Measurements from ENCODE around the gene GARNL3. TPM values are rescaled to one million over a fixed set of nuclear protein-coding genes. Genes with fewer than 3 reads are reported as not detected.

GARNL3 gene
- total RNA-seq, 1 experiment from 2014 or later, result 11.8 TPM

GRCh38 chr9:127388037-127388855 is 123.7 kb downstream of the GARNL3 start:
- no peaks in the 10 kb centered on the region for H3K36me3 ChIP-seq (ENCODE audit: control insufficient read depth, insufficient read depth, low read length)
- BruUV-seq (replicated peaks), result TSS peak; percentile 23
- TF ChIP-seq, protein P1, sequence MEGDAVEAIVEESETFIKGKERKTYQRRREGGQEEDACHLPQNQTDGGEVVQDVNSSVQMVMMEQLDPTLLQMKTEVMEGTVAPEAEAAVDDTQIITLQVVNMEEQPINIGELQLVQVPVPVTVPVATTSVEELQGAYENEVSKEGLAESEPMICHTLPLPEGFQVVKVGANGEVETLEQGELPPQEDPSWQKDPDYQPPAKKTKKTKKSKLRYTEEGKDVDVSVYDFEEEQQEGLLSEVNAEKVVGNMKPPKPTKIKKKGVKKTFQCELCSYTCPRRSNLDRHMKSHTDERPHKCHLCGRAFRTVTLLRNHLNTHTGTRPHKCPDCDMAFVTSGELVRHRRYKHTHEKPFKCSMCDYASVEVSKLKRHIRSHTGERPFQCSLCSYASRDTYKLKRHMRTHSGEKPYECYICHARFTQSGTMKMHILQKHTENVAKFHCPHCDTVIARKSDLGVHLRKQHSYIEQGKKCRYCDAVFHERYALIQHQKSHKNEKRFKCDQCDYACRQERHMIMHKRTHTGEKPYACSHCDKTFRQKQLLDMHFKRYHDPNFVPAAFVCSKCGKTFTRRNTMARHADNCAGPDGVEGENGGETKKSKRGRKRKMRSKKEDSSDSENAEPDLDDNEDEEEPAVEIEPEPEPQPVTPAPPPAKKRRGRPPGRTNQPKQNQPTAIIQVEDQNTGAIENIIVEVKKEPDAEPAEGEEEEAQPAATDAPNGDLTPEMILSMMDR (IDR thresholded peaks at IDR 0.05; ENCODE audit: insufficient read depth in 1 of 2, low read depth in 1 of 2, low read length in 1 of 2, severe bottlenecking in 1 of 2, unreplicated experiment in 1 of 2), result no peak
- H3K4me3 ChIP-seq (ENCODE audit: low read depth, low read length), result no peak overlapping the region
- H3K27me3 ChIP-seq (replicated peaks; ENCODE audit: control insufficient read depth, insufficient read depth, low read length), result no peaks in the 10 kb centered on the region
- Mint-ChIP-seq H3K27me3 (ENCODE audit: insufficient read depth, unreplicated experiment) (no peaks in the 10 kb centered on the region), H3K9me3 (ENCODE audit: unreplicated experiment) (no peaks in the 10 kb centered on the region), H3K4me1 (ENCODE audit: low read depth, unreplicated experiment) (peaks cover 73% of the 10 kb centered on the region), H3K4me3 (ENCODE audit: unreplicated experiment) (peak overlapping the region; percentile 61), H3K36me3 (ENCODE audit: insufficient read depth, unreplicated experiment) (peaks cover 23% of the 10 kb centered on the region), H3K27ac (ENCODE audit: unreplicated experiment) (peak overlapping the region; percentile 97)
- DNase-seq, result peak; percentile 91 to 95
- CTCF ChIA-PET, result interaction anchor here (0.6 to 1.8 kb wide), 11 partner anchors 9 to 449 kb away, joined by 3 to 16 read pairs (median 4); partner anchors contain the start of genes SLC2A8 and ZNF79
- no peaks in the 10 kb centered on the region for H3K9me3 ChIP-seq
- intact Hi-C loops (cut with micrococcal nuclease; ENCODE audit: unreplicated experiment), result loop anchor here (1.0 to 2.0 kb wide), 3 partner anchors 8 to 37 kb away; partner anchors contain the start of gene ZNF79
- H3K4me1 ChIP-seq, result peaks cover 67% of the 10 kb centered on the region
- POLR2A ChIA-PET, result interaction anchor here (0.6 to 1.6 kb wide), 8 partner anchors 9 to 529 kb away, joined by 3 to 51 read pairs (median 4); partner anchors contain the start of genes SLC2A8, ST6GALNAC4 and ZNF79

DNA sequence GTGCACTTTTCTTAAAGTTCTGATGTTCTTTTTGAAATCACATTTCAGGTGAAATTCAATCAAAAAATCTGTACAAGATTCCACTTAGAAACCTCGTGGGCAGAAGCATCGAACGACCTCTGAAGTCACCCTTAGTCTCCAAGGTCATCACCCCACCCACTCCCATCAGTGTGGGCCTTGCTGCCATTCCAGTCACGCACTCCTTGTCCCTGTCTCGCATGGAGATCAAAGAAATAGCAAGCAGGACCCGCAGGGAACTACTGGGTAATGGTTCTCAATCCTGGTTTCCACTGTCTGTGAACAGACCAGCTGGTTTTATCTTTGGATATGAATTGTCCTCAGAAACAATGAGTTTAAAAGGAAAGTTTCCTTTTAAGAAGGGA is 124.3 kb downstream of the GARNL3 start:
- intact Hi-C loops (cut with micrococcal nuclease; ENCODE audit: unreplicated experiment), result loop anchor here (1.0 to 2.0 kb wide), 3 partner anchors 7 to 36 kb away; partner anchors contain the start of gene ZNF79
- no peaks in the 10 kb centered on the region for H3K9me3 Mint-ChIP-seq (ENCODE audit: unreplicated experiment)
- Histone ChIP-seq H3K4me1 (peaks cover 73% of the 10 kb centered on the region), H3K27me3 (replicated peaks; ENCODE audit: control insufficient read depth, insufficient read depth, low read length) (no peaks in the 10 kb centered on the region), H3K4me3 (ENCODE audit: low read depth, low read length) (no peak overlapping the region), H3K36me3 (ENCODE audit: control insufficient read depth, insufficient read depth, low read length) (no peaks in the 10 kb centered on the region), H3K9me3 (no peaks in the 10 kb centered on the region)
- peaks cover 23% of the 10 kb centered on the region for H3K36me3 Mint-ChIP-seq (ENCODE audit: insufficient read depth, unreplicated experiment)
- peak overlapping the region; percentile 97 for H3K27ac Mint-ChIP-seq (ENCODE audit: unreplicated experiment)
- ChIA-PET CTCF (interaction anchor here (0.9 to 1.8 kb wide), 5 partner anchors 8 to 449 kb away, joined by 3 to 16 read pairs (median 5); partner anchors contain the start of genes SLC2A8 and ZNF79), POLR2A (interaction anchor here (0.6 to 1.6 kb wide), 4 partner anchors 8 to 526 kb away, joined by 3 to 51 read pairs (median 10); partner anchors contain the start of gene SLC2A8)
- TSS peak; percentile 91 for BruUV-seq (replicated peaks)
- H3K4me3 Mint-ChIP-seq (ENCODE audit: unreplicated experiment), result peak overlapping the region; percentile 61
- DNase-seq, result peak; percentile 56 to 76
- TF ChIP-seq, protein P1 (IDR thresholded peaks at IDR 0.05; ENCODE audit: insufficient read depth in 1 of 2, low read depth in 1 of 2, low read length in 1 of 2, severe bottlenecking in 1 of 2, unreplicated experiment in 1 of 2), result no peak
- no peaks in the 10 kb centered on the region for H3K27me3 Mint-ChIP-seq (ENCODE audit: insufficient read depth, unreplicated experiment)
- peaks cover 73% of the 10 kb centered on the region for H3K4me1 Mint-ChIP-seq (ENCODE audit: low read depth, unreplicated experiment)
